GM13976 (cell line): ENCODE results near the gene HSPB6.
A peak's percentile ranks its signal among the peaks of the same experiment; 100 is the strongest.

ENCODE experiments used
- DNase-seq: peaks from one replicate; pipeline ENCODE4 v3.0.0; 2012; ENCODE audit warnings: low spot score
- CTCF ChIP-seq: IDR thresholded peaks from 2 replicates; pipeline ENCODE4 v1.5.1; 2012; ENCODE audit warnings: borderline replicate concordance, mild to moderate bottlenecking; ENCODE audit not compliant: insufficient read depth; ENCODE audit errors: extremely low read depth, missing control alignments, control extremely low read depth
- in situ Hi-C: fragments of 300-500 bp; cut with MboI; formaldehyde crosslinking; loops from one replicate; pipeline ENCODE4 v1.12.0; 2022; ENCODE audit warnings: low sequenced_read_pairs, mixed read lengths, inconsistent platforms; ENCODE audit not compliant: unreplicated experiment

HSPB6 gene

GRCh38 chr19:35764432-35765315, 7.8 kb upstream of the HSPB6 start:
- no peak for DNase-seq
- in situ Hi-C loops: no loop called here

GRCh38 chr19:35760711-35761349, 4.0 kb upstream of the HSPB6 start:
- TF ChIP-seq CTCF: no peak
- no peak for DNase-seq
- in situ Hi-C loops: no loop called here

More at GRCh38 chr19:35764432-35765315, 7.8 kb upstream of the HSPB6 start:
- TF ChIP-seq CTCF: no peak

GRCh38 chr19:35759697-35760096, 2.9 kb upstream of the HSPB6 start:
- no peak for TF ChIP-seq CTCF
- in situ Hi-C loops: no loop called here
- DNase-seq: no peak

DNA sequence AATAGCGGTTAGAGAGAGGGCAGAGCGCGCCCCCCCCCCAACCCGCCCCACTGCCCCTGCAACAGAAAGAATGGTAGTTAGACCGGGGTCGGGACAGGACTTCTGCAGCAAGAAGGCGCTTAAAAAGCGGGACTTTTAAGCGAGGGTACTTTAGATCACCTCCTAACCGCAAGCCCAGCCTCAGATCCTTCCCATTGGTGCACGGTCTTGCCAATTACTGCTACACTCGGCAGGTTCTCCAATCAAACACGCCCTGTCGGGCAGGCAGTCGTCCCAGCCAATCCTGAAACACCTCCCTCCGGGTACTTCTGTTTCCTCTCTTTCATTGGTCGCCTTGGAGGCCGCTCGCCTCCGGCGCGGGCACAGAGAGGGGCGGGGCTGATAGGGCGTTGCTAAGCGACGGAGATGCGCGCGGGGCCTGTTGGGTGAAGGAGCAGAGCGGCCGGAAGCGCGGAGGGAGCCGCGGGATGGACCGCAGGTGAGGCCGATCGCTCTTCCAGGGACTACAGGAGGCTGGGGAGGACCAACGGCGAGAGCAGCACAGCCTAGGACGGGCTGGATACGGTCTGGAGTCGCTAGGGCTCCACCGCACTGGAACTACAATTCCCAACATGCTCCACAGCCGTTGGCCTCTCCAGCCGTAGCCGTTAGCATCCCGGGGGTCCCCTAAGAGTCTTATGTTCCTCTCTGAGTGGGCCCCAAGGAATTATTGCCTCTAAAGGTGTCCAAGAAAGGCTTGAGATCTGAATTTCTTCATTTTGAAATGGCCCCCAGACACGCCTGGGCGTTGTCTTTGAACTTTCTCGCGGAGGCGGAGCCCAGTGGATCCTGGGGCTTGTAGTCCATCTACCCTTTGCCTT, 1.1 kb upstream of the HSPB6 start, which contains the start of gene PROSER3:
TSS of gene PROSER3 (plus strand) at position 428 of the 860 bp plus-strand sequence. CDS start at position 468, 40 bp downstream.
- DNase-seq: peak; percentile 98
- TF ChIP-seq CTCF: no peak
- in situ Hi-C loops: no loop called here

GRCh38 chr19:35757231-35757748, 461 bp upstream of the HSPB6 start:
- in situ Hi-C loops: no loop called here
- DNase-seq: no peak
- TF ChIP-seq CTCF: no peak
